Stimulated activated CD8-positive, alpha-beta memory T cell treated with anti-CD3 and anti-CD28 coated beads, Interleukin-15, amount 100 ng/mL, for 1 hour (primary cell): ENCODE measurements around the gene MNX1.

ENCODE experiments used
- DNase-seq: peaks from one replicate; pipeline ENCODE4 v3.0.0-alpha.2; 2020; ENCODE audit warnings: low read depth

The MNX1 gene

DNA sequence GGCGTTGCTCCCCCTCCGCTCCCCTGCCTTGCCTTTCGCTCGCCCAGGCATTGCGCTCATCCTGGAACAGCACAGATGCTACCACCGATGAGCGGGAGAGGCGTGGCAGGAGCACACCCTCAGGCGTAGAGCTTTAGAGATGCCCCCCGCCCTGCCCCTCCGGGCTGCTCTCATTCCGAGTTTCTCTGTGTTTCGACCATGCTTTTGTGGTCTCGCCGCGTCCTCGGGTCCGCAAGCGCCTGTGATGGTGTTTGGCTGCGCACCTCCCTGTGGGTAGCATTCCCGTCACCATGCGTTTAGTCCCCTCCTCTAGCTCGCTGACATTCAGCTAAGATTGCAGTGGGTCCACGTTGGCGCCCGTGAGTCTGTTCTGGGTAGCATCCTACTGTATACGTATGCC is 42.3 kb downstream of the MNX1 start:
- DNase-seq = no peak

DNA sequence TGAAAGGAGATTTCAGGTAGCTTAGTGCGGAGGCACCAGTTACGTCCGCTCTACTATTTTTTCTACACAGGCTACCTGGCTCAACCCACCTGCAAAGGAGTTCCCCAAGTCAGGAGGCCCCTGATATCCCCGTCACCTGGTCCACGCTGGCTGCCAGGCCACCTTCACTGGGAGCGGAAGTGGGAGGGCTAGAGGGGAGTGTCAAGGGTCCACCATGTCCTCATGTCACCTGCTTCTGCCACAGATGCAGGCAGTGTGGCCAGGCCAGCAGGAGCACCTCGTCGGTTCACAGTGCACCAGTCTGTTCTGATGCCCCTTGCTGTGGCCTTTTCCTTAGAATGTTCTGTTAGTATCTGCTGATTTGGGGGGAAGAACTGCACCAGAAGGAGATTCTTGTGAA is 44.1 kb downstream of the MNX1 start:
- no peak for DNase-seq

DNA sequence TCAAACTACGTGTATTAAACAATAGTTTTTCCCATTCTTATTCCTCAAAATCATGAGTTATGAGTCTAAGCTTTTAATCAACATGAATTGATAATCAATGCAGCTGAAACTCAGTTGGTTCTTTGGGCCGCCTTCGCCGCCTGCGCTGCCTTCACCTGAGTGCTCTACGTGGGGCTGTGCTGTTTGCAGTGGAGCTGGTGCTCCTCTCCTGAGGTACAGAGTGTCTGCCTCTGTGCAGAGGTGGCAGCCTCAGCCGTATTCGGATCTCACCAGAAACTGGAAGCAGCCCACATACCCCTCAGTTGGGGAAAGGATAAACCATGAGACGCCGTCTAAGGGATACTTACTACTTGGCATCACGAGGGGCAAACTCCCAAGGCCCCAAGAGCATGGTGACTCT is 45.5 kb downstream of the MNX1 start:
- no peak for DNase-seq

DNA sequence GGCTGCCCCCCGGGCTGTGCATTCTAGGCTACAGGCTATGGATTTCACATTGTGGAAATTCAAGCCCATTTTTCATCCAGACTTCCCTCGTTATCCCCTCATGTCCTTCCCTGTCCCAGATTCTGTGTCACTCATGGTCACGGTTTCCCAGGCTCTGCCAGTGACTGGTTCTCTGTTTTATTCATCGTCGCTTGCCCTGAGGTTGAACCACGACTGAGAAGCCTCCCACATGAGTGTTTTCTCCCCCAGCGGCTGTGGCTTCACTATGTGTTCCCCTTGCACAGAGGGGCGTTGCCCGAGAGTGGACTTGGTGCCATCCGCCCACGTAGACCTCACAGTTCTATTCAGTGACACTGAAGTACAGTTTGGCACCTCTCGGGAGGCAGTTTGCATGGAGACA is 47.0 kb downstream of the MNX1 start:
- DNase-seq = no peak

DNA sequence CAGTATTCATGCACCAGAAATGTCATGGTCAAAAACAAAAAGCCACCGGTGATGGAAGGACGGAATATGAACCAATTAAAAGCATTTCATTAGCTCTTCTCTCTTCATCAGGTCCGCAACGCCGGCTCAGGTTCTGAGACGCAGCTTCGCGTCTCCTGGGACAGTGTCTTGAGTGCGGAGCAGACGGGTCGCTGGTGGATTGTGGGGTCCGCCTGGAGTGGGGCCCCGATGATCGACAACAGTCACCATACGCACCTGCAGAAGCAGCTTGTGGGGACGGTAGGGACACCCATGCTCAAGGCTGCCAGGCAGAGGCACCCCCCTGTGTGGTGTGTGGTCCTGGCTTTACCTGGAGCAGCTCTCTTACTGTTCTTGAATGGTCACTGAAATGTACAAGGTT is 47.6 kb downstream of the MNX1 start:
- DNase-seq = no peak

DNA sequence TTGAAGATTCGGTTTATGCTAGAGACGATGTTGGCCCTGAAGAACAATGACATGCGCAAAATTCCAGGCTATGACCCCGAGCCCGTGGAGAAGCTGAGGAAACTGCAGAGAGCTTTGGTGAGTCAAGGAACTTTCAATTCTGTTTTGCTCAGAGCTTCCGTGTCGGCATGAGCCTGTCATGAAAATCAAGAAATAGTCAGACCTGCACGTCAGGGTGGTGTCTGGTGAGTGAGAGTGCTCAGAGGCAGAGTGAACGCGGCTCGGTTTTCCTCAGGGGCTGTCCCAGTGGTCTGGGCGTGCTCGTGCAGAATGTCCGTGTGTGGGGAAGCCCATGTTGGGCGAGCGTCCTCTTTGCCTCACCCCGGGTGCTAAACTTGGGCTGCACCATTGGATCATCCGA is 48.3 kb downstream of the MNX1 start:
- no peak for DNase-seq

DNA sequence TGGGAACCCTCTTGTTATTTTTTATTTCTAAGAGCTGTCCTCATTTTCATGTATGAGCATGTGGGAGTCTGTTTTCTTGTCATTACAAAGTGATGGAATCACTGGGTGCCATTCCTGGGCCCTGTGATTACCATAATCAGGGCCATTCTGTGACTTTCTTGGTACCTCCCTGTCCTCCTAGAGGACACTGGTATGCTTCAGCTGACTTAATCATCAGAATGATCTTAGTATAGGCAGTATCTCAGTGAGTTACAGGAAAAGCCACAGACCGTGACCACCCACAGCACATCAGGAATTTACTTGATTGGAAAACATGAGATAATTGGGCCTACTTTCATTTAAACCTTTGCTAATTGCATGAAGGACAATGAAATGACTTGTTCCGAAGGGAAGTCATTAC is 53.7 kb downstream of the MNX1 start:
- DNase-seq = no peak

DNA sequence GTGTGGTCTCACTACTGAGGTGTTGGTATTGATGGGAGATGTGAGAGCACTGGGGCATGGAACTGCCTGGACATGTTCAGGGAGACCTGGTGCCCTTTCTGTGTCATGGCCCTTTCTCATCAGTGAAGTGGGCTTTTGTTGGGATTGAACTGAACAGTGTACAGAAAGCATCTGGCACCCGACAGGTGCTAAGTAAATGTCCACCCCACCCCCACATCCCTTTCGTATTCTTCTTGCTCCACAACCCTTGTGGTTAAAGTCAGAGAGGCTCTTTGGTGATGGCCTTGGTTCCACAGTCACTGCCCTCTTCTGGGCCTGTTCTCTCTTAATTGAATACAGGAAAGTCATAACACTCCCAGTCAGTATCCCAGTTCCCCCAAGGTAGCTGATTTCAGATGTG is 55.5 kb downstream of the MNX1 start:
- DNase-seq = no peak
